Esophagus squamous epithelium (tissue), 5 donors: ENCODE results near the gene ALG2. TPM values are rescaled to one million over a fixed set of nuclear protein-coding genes. Genes with fewer than 3 reads are reported as not detected.

ENCODE experiments used
- DNase-seq: peaks from one replicate; lab custom pipeline; 2025; lab: John Stamatoyannopoulos, UW
- H3K27ac ChIP-seq, 4 donors: fragments of 200-600 bp; sonication (generic); one replicate each; pipeline ENCODE4 v1.5.1; 2016 to 2019; ENCODE audit warnings: mild to moderate bottlenecking in 1 of 4
- H3K27me3 ChIP-seq, 4 donors: fragments of 200-600 bp; sonication (generic); 1 replicate in 3 of 4; 2 replicates in 1 of 4; pipeline versions ENCODE4 v1.5.1 to v1.6.0; 2017 to 2021; ENCODE audit warnings: antibody characterized with exemption in 1 of 4
- H3K36me3 ChIP-seq, 3 donors: fragments of 200-600 bp; sonication (generic); one replicate each; pipeline ENCODE4 v1.5.1; 2016 to 2019
- H3K4me1 ChIP-seq, 3 donors: fragments of 200-600 bp; sonication (generic); one replicate each; pipeline ENCODE4 v1.5.1; 2017 to 2019
- H3K4me3 ChIP-seq, 4 donors: fragments of 200-600 bp; sonication (generic); 1 replicate in 3 of 4; 2 replicates in 1 of 4; pipeline ENCODE4 v1.5.1; 2016 to 2019; ENCODE audit warnings: mild to moderate bottlenecking in 2 of 4, moderate library complexity in 1 of 4
- H3K9me3 ChIP-seq, 3 donors: fragments of 200-600 bp; sonication (generic); one replicate each; pipeline ENCODE4 v1.5.1; 2016 to 2019
- POLR2A ChIP-seq, 4 donors: fragments of 450-650 bp; IDR thresholded peaks; one replicate each; pipeline ENCODE4 v1.6.1; 2017; ENCODE audit warnings: antibody characterized with exemption in 4 of 4, mild to moderate bottlenecking in 4 of 4, moderate library complexity in 3 of 4
- WGBS, 2 donors: methylation state at CpG; one replicate each; pipeline ENCODE4 v1.1.5; 2018; 5-methylcytosine and 5-hydroxymethylcytosine counted together
- intact Hi-C: fragments of 100-400 bp; cut with DNase I; formaldehyde crosslinking; loops from one replicate; pipeline ENCODE4 v1.15.0; 2022
- total RNA-seq, 4 donors: library from RNA; depleted of rRNA; stranded (reverse); fragments of >200 nt; gene quantifications; one replicate each; pipeline ENCODE4 v1.1.0, GENCODE V29; 2016
- TF ChIP-seq, protein P1 (sequence below), 6 experiments: fragments of 450-650 bp in 4 of 6; fragments of 200-600 bp in 2 of 6; sonication (generic) in 2 of 6; IDR thresholded peaks; one replicate each; pipeline ENCODE4 v1.5.1; 2016 to 2019; ENCODE audit warnings: antibody characterized with exemption in 6 of 6, mild to moderate bottlenecking in 4 of 6, moderate library complexity in 4 of 6
- donor health status: DM: yes; HTN: yes; CAD: no.

The ALG2 gene
- total RNA-seq, 4 donors from 2014 or later: 19.2 to 28.4 (median 25.1) TPM

DNA sequence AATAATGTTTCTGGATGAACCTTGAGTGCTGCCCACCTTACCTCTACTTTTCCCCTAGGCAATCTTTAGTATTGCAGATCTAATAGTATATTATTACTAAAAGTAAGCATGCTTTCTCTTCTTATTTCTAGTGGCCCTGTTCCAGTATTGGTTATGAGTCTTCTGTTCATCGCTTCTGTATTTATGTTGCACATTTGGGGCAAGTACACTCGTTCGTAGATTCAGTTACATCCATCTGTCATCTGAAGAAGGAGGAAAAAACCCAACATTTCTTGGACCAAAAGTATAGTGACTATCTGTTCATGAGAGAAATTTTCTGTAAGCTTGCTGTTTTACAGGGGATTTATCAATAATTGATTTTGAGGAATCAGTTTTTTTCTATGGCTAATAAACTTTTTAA is 8.5 kb upstream of the ALG2 start:
- peaks cover 0 to 88% (median 12%) of the 10 kb centered on the region in 3 donors for H3K36me3 ChIP-seq
- DNase-seq: no peak
- TF ChIP-seq, protein P1, sequence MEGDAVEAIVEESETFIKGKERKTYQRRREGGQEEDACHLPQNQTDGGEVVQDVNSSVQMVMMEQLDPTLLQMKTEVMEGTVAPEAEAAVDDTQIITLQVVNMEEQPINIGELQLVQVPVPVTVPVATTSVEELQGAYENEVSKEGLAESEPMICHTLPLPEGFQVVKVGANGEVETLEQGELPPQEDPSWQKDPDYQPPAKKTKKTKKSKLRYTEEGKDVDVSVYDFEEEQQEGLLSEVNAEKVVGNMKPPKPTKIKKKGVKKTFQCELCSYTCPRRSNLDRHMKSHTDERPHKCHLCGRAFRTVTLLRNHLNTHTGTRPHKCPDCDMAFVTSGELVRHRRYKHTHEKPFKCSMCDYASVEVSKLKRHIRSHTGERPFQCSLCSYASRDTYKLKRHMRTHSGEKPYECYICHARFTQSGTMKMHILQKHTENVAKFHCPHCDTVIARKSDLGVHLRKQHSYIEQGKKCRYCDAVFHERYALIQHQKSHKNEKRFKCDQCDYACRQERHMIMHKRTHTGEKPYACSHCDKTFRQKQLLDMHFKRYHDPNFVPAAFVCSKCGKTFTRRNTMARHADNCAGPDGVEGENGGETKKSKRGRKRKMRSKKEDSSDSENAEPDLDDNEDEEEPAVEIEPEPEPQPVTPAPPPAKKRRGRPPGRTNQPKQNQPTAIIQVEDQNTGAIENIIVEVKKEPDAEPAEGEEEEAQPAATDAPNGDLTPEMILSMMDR (IDR thresholded peaks at IDR 0.05): no peak
- no peak for TF ChIP-seq POLR2A (IDR thresholded peaks at IDR 0.05)
- 80 to 89% methylated on average over 3 of the region's 3 CpGs for WGBS, 2 donors
- peaks cover 0 to 16% (median 0%) of the 10 kb centered on the region in 3 donors for H3K4me1 ChIP-seq
- H3K27me3 ChIP-seq: no peaks in the 10 kb centered on the region
- H3K9me3 ChIP-seq: no peaks in the 10 kb centered on the region
- no peak overlapping the region for H3K4me3 ChIP-seq
- H3K27ac ChIP-seq: no peak overlapping the region
- intact Hi-C loops: no loop called here

DNA sequence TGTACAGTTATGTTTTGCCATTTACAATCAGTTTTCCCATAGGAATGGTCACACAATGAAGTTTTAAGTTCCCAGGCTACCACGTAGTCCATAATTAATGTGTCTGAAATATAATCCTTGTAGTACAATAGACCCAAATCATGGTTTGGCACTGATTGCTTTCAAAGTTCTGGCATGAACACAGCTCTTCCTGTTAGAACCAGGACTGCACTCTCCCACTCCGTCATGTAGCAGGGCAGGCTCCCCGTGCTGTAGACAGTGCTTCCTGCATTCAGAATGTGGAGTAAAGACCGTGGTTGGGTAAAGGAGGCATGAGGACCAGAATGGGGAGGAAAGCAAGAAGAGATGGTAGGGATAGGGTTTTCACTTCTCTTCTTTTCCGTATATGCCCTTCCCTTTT is 4.3 kb upstream of the ALG2 start:
- 67 to 74% methylated on average over 5 of the region's 5 CpGs for WGBS, 2 donors
- no peak for DNase-seq
- H3K9me3 ChIP-seq: no peaks in the 10 kb centered on the region
- TF ChIP-seq, protein P1 (IDR thresholded peaks at IDR 0.05): no peak
- TF ChIP-seq POLR2A (IDR thresholded peaks at IDR 0.05): no peak
- H3K4me1 ChIP-seq: peaks cover 11 to 44% (median 16%) of the 10 kb centered on the region in 3 donors
- peaks cover 0 to 71% (median 12%) of the 10 kb centered on the region in 3 donors for H3K36me3 ChIP-seq
- no peak overlapping the region for H3K4me3 ChIP-seq
- peak overlapping the region in 1 of 4 donors; percentile 40 for H3K27ac ChIP-seq
- H3K27me3 ChIP-seq: no peaks in the 10 kb centered on the region
- intact Hi-C loops: no loop called here

DNA sequence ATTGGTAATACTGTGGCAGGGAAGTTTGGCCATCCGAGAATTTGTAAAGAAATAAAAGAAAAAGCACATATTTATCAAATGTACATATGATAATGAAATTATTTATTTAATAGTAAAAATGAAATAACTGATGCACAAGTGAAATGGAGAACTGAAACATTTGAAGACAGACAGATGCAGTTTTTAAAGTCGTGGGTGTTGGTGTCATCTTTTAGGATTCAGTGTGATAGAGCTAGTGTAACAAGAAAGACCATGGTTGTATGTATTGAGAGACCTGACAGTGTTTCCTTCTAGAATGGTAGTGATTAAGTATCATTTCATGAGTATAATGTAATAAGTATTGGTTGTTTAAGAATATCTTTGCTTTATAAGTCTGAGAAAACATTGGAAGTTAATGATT is 2.7 kb upstream of the ALG2 start:
- no peak for DNase-seq
- Histone ChIP-seq H3K27me3 (no peaks in the 10 kb centered on the region), H3K36me3 (peaks cover 0 to 55% (median 12%) of the 10 kb centered on the region in 3 donors), H3K4me1 (peaks cover 11 to 60% (median 29%) of the 10 kb centered on the region in 3 donors), H3K4me3 (no peak overlapping the region), H3K27ac (no peak overlapping the region), H3K9me3 (no peaks in the 10 kb centered on the region)
- no peak for TF ChIP-seq POLR2A (IDR thresholded peaks at IDR 0.05)
- TF ChIP-seq, protein P1 (IDR thresholded peaks at IDR 0.05): no peak
- intact Hi-C loops: no loop called here
- WGBS, 2 donors: 56 to 76% methylated on average over 2 of the region's 2 CpGs

DNA sequence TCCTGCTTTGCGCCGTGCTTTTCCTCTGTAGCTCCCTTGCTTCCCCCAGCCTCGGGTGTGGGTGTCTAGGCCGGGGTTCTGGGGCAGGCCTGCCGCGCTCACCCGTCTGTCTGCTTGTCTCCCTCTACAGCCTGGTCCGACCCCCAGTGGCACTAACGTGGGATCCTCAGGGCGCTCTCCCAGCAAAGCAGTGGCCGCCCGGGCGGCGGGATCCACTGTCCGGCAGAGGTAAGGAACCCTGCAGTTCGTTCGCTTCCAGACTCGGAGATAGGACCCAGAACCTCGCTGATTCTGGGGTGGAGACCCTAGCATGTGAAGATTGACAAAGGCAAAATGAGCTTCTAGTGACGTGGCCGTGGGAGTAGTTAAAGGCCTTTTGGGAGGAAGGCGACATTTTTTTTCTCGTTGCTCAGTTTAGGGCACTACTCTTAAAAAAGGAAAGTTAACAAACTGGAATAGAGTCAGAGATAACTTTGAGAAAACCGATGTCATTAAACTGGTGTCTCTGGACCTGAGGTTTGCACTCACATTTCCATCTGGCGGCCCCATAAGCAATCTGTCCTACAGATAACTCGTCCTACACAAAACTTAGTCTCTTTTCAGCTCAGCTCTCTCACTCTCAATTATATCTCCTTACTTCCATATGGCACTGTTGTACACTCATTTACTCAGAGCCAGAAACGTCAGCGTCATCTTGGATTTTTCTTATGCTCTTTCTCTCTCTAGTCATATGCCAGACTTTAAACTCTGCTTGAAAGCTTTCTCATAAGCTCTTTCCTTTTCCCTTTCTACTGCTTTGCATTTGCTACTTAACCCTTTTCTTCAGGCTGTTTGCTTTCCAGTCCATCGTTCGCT is 901 bp upstream of the ALG2 start:
- TF ChIP-seq POLR2A (IDR thresholded peaks at IDR 0.05): no peak
- TF ChIP-seq, protein P1 (IDR thresholded peaks at IDR 0.05): no peak
- intact Hi-C loops: no loop called here
- DNase-seq: no peak
- 11 to 14% methylated on average over 14 to 19 of the region's 30 CpGs for WGBS, 2 donors
- Histone ChIP-seq H3K36me3 (peaks cover 0 to 48% (median 1%) of the 10 kb centered on the region in 3 donors), H3K27ac (peak overlapping the region; percentile 90 to 98 (median 93)), H3K4me1 (peaks cover 11 to 64% (median 29%) of the 10 kb centered on the region in 3 donors), H3K9me3 (no peaks in the 10 kb centered on the region), H3K4me3 (peak overlapping the region; percentile 82 to 100 (median 92)), H3K27me3 (no peaks in the 10 kb centered on the region)

DNA sequence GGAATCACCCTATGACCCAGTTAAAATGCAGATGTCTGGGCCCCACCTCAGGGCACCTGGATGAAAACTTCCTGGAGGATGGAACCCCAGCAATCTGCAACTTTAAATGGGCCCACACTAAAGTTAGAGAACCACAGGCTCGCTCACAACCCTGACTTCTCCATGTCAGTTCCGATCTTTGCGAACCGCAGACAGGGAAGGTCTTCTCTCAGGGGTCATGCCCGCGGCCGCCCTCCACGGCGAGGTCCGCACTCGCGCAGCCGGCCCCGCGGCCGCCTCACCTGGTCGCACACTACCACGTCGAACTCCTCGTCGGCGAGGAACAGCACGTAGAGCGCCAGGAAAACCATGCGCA is 499 bp downstream of the ALG2 start:
- Histone ChIP-seq H3K27ac (peak overlapping the region; percentile 90 to 98 (median 93)), H3K9me3 (no peaks in the 10 kb centered on the region), H3K36me3 (peaks cover 0 to 46% (median 0%) of the 10 kb centered on the region in 3 donors), H3K4me1 (peaks cover 11 to 58% (median 29%) of the 10 kb centered on the region in 3 donors), H3K4me3 (peak overlapping the region; percentile 82 to 100 (median 92)), H3K27me3 (no peaks in the 10 kb centered on the region)
- intact Hi-C loops: no loop called here
- WGBS, 2 donors: 0% methylated on average over 4 of the region's 25 CpGs; no CpG with 5 or more reads in 1 of the 2 donors
- no peak for DNase-seq
- no peak for TF ChIP-seq POLR2A (IDR thresholded peaks at IDR 0.05)
- TF ChIP-seq, protein P1 (IDR thresholded peaks at IDR 0.05): no peak
